Activated B cell treated with CpG ODN at 0.5 μM for 24 hours (primary cell): ENCODE data around the gene LBH. TPM values are rescaled to one million over a fixed set of nuclear protein-coding genes. Genes with fewer than 3 reads are reported as not detected.

Source experiments
- ATAC-seq: fragments of 200-7000 bp; cut with Tn5 transposase; one replicate; pipeline ENCODE4 v1.10.0; 2021; ENCODE audit warnings: low read depth, mild to moderate bottlenecking, moderate library complexity
- CTCF ChIA-PET: fragments of 350-600 bp; sonication (Branson Sonifier 250); formaldehyde crosslinking; loops from one replicate; lab custom pipeline; 2021; ENCODE audit warnings: antibody characterized with exemption; lab: Charles Lee
- POLR2A ChIA-PET: fragments of 350-600 bp; sonication (Branson Sonifier 250); formaldehyde crosslinking; loops from one replicate; lab custom pipeline; 2021; ENCODE audit warnings: antibody characterized with exemption; lab: Charles Lee
- DNase-seq: peaks from one replicate; pipeline ENCODE4 v3.0.0; 2022
- H3K27ac Mint-ChIP-seq: one replicate; pipeline ENCODE4 v1.8.0; 2020; ENCODE audit warnings: mixed read lengths
- H3K27me3 Mint-ChIP-seq: one replicate; pipeline ENCODE4 v1.8.0; 2021; ENCODE audit warnings: mixed read lengths
- H3K36me3 Mint-ChIP-seq: one replicate; pipeline ENCODE4 v1.8.0; 2021; ENCODE audit warnings: low read depth, mixed read lengths
- H3K4me1 Mint-ChIP-seq: one replicate; pipeline ENCODE4 v1.8.0; 2021; ENCODE audit warnings: mixed read lengths
- H3K4me3 Mint-ChIP-seq: one replicate; pipeline ENCODE4 v1.8.0; 2020; ENCODE audit warnings: mild to moderate bottlenecking, mixed read lengths
- H3K9me3 Mint-ChIP-seq: one replicate; pipeline ENCODE4 v1.8.0; 2020; ENCODE audit warnings: mixed read lengths
- CTCF ChIP-seq: fragments of 200-600 bp; IDR thresholded peaks from one replicate; pipeline ENCODE4 v1.8.0; 2022; ENCODE audit warnings: antibody characterized with exemption, mild to moderate bottlenecking
- intact Hi-C: fragments of 100-400 bp; cut with micrococcal nuclease; formaldehyde crosslinking; loops from one replicate; pipeline ENCODE4 v1.15.1; 2024
- total RNA-seq: library from RNA; stranded (reverse); gene quantifications from 2 replicates; pipeline ENCODE4 v1.2.3, GENCODE V29; 2022

The LBH gene
- total RNA-seq, 1 donor from 2014 or later = 131 TPM

- Mint-ChIP-seq H3K27me3 (no peaks in the 10 kb centered on the region), H3K27ac (peak overlapping the region; percentile 67), H3K9me3 (no peaks in the 10 kb centered on the region), H3K36me3 (peaks cover 77% of the 10 kb centered on the region), H3K4me3 (no peak overlapping the region), H3K4me1 (peaks cover 90% of the 10 kb centered on the region)
- intact Hi-C loops = no loop called here
- ATAC-seq (no peak), DNase-seq (no peak)
- no peak for TF ChIP-seq CTCF
- ChIA-PET POLR2A (interaction anchor here (1.7 kb wide), 1 partner anchor 8 kb away, joined by 4 read pairs; no protein-coding TSS in a partner anchor), CTCF (interaction anchor here (2.3 kb wide), 1 partner anchor 10 kb away, joined by 10 read pairs; no protein-coding TSS in a partner anchor)
These were observed 17.5 kb downstream of the LBH start for GRCh38 chr2:30248791-30249190.

GRCh38 chr2:30249354-30249753 lies 18.0 kb downstream of the LBH start:
- intact Hi-C loops = no loop called here
- Mint-ChIP-seq H3K27me3 (no peaks in the 10 kb centered on the region), H3K9me3 (no peaks in the 10 kb centered on the region), H3K27ac (peak overlapping the region; percentile 67), H3K4me3 (no peak overlapping the region), H3K36me3 (peaks cover 74% of the 10 kb centered on the region), H3K4me1 (peaks cover 89% of the 10 kb centered on the region)
- CTCF ChIA-PET = interaction anchor here (2.3 kb wide), 1 partner anchor 10 kb away, joined by 10 read pairs; no protein-coding TSS in a partner anchor
- TF ChIP-seq CTCF = no peak
- DNase-seq (no peak), ATAC-seq (no peak)
- POLR2A ChIA-PET = interaction anchor here (1.1 to 1.7 kb wide), 2 partner anchors 8 to 18 kb away, joined by 4 to 6 read pairs; partner anchors contain the start of gene LBH

GRCh38 chr2:30250421-30250820 lies 19.1 kb downstream of the LBH start:
- no peak for TF ChIP-seq CTCF
- intact Hi-C loops = no loop called here
- H3K36me3 Mint-ChIP-seq = peaks cover 74% of the 10 kb centered on the region
- H3K4me3 Mint-ChIP-seq = no peak overlapping the region
- DNase-seq (no peak), ATAC-seq (no peak)
- CTCF ChIA-PET = no interaction called here
- H3K9me3 Mint-ChIP-seq = no peaks in the 10 kb centered on the region
- POLR2A ChIA-PET = interaction anchor here (0.6 to 1.7 kb wide), 3 partner anchors 10 to 22 kb away, joined by 4 to 6 read pairs (median 4); partner anchors contain the start of gene LBH
- peaks cover 86% of the 10 kb centered on the region for H3K4me1 Mint-ChIP-seq
- peak overlapping the region; percentile 74 for H3K27ac Mint-ChIP-seq
- no peaks in the 10 kb centered on the region for H3K27me3 Mint-ChIP-seq

GRCh38 chr2:30252723-30253701 lies 21.7 kb downstream of the LBH start:
- Mint-ChIP-seq H3K4me3 (peak overlapping the region; percentile 1), H3K9me3 (no peaks in the 10 kb centered on the region), H3K27ac (peak overlapping the region; percentile 85), H3K4me1 (peaks cover 72% of the 10 kb centered on the region), H3K27me3 (no peaks in the 10 kb centered on the region), H3K36me3 (peaks cover 78% of the 10 kb centered on the region)
- peak; percentile 70 for ATAC-seq
- no peak for TF ChIP-seq CTCF
- CTCF ChIA-PET = interaction anchor here (1.3 kb wide), 1 partner anchor 14 kb away, joined by 4 read pairs; no protein-coding TSS in a partner anchor
- intact Hi-C loops = loop anchor here (2.0 kb wide), 1 partner anchor 14 kb away; no protein-coding TSS in a partner anchor
- no peak for DNase-seq
- POLR2A ChIA-PET = interaction anchor here (0.8 to 1.4 kb wide), 5 partner anchors 9 to 84 kb away, joined by 3 to 6 read pairs (median 5); no protein-coding TSS in a partner anchor
